ENCODE results near the gene GNAS.
"Not testable (repeated sequence)": the region's sequence is repeated elsewhere in the genome, so short reads cannot be mapped to it uniquely, and the experiment has no call there.

Gene GNAS

GRCh38 chr20:58824843-58825242, 27.7 kb upstream of the GNAS start:
- Histone ChIP-seq H3K36me3 (replicated peaks) (no peaks in the 10 kb centered on the region), H3K27me3 (replicated peaks) (no peaks in the 10 kb centered on the region), H3K4me3 (ENCODE audit: low read depth, low read length) (no peak overlapping the region), H3K27ac (no peak overlapping the region)
- in situ Hi-C loops (cut with HindIII; ENCODE audit: low pct_ligation_motif_present, low sequenced_read_pairs): loop anchor here (25.0 kb wide), 1 partner anchor 163 kb away; the partner anchor contains the start of gene STX16
- TF ChIP-seq, protein P1, sequence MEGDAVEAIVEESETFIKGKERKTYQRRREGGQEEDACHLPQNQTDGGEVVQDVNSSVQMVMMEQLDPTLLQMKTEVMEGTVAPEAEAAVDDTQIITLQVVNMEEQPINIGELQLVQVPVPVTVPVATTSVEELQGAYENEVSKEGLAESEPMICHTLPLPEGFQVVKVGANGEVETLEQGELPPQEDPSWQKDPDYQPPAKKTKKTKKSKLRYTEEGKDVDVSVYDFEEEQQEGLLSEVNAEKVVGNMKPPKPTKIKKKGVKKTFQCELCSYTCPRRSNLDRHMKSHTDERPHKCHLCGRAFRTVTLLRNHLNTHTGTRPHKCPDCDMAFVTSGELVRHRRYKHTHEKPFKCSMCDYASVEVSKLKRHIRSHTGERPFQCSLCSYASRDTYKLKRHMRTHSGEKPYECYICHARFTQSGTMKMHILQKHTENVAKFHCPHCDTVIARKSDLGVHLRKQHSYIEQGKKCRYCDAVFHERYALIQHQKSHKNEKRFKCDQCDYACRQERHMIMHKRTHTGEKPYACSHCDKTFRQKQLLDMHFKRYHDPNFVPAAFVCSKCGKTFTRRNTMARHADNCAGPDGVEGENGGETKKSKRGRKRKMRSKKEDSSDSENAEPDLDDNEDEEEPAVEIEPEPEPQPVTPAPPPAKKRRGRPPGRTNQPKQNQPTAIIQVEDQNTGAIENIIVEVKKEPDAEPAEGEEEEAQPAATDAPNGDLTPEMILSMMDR (IDR thresholded peaks at IDR 0.05; ENCODE audit: low read depth, low read length, missing control alignments): no peak
- no peak for DNase-seq

GRCh38 chr20:58825450-58825849, 27.1 kb upstream of the GNAS start:
- in situ Hi-C loops (cut with HindIII; ENCODE audit: low pct_ligation_motif_present, low sequenced_read_pairs): loop anchor here (25.0 kb wide), 1 partner anchor 163 kb away; the partner anchor contains the start of gene STX16

GRCh38 chr20:58826271-58826670, 26.2 kb upstream of the GNAS start:
- DNase-seq: no peak
- Histone ChIP-seq H3K4me3 (ENCODE audit: low read depth, low read length) (no peak overlapping the region), H3K36me3 (replicated peaks) (no peaks in the 10 kb centered on the region), H3K27ac (no peak overlapping the region), H3K27me3 (replicated peaks) (no peaks in the 10 kb centered on the region)
- in situ Hi-C loops (cut with HindIII; ENCODE audit: low pct_ligation_motif_present, low sequenced_read_pairs): loop anchor here (25.0 kb wide), 1 partner anchor 164 kb away; the partner anchor contains the start of gene STX16
- TF ChIP-seq, protein P1 (IDR thresholded peaks at IDR 0.05; ENCODE audit: low read depth, low read length, missing control alignments): no peak

More at GRCh38 chr20:58825450-58825849, 27.1 kb upstream of the GNAS start:
- no peak overlapping the region for H3K27ac ChIP-seq
- no peaks in the 10 kb centered on the region for H3K27me3 ChIP-seq (replicated peaks)
- H3K36me3 ChIP-seq (replicated peaks): no peaks in the 10 kb centered on the region
- no peak overlapping the region for H3K4me3 ChIP-seq (ENCODE audit: low read depth, low read length)
- DNase-seq: no peak
- TF ChIP-seq, protein P1 (IDR thresholded peaks at IDR 0.05; ENCODE audit: low read depth, low read length, missing control alignments): no peak

GRCh38 chr20:58828136-58828535, 24.4 kb upstream of the GNAS start:
- Histone ChIP-seq H3K36me3 (replicated peaks) (no peaks in the 10 kb centered on the region), H3K4me3 (ENCODE audit: low read depth, low read length) (no peak overlapping the region), H3K27ac (no peak overlapping the region), H3K27me3 (replicated peaks) (no peaks in the 10 kb centered on the region)
- in situ Hi-C loops (cut with HindIII; ENCODE audit: low pct_ligation_motif_present, low sequenced_read_pairs): loop anchor here (25.0 kb wide), 1 partner anchor 166 kb away; the partner anchor contains the start of gene STX16
- DNase-seq: no peak
- TF ChIP-seq, protein P1 (IDR thresholded peaks at IDR 0.05; ENCODE audit: low read depth, low read length, missing control alignments): no peak

DNA sequence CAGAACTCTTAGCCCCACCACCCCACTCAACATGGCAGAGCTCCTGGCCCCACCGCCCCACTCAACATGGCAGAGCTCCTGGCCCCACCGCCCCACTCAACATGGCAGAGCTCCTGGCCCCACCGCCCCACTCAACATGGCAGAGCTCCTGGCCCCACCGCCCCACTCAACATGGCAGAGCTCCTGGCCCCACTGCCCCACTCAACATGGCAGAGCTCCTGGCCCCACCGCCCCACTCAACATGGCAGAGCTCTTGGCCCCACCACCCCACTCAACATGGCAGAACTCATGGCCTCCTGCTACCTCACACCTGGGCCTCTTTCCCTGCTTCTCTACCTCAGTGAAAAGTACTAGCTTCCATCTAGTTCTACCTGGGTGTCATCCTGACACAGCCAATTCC, 23.7 kb upstream of the GNAS start:
- DNase-seq; H3K27me3 ChIP-seq (replicated peaks); H3K27ac ChIP-seq; H3K4me3 ChIP-seq (ENCODE audit: low read depth, low read length); H3K36me3 ChIP-seq (replicated peaks): not testable (repeated sequence)
- in situ Hi-C loops (cut with HindIII; ENCODE audit: low pct_ligation_motif_present, low sequenced_read_pairs): loop anchor here (25.0 kb wide), 1 partner anchor 167 kb away; the partner anchor contains the start of gene STX16

GRCh38 chr20:58829531-58829941, 23.0 kb upstream of the GNAS start:
- Histone ChIP-seq H3K27ac (no peak overlapping the region), H3K4me3 (ENCODE audit: low read depth, low read length) (no peak overlapping the region), H3K36me3 (replicated peaks) (no peaks in the 10 kb centered on the region), H3K27me3 (replicated peaks) (no peaks in the 10 kb centered on the region)
- TF ChIP-seq, protein P1 (IDR thresholded peaks at IDR 0.05; ENCODE audit: low read depth, low read length, missing control alignments): no peak
- DNase-seq: no peak
- in situ Hi-C loops (cut with HindIII; ENCODE audit: low pct_ligation_motif_present, low sequenced_read_pairs): loop anchor here (25.0 kb wide), 1 partner anchor 167 kb away; the partner anchor contains the start of gene STX16

Measured in brain microvascular endothelial cell (primary cell).